Spleen (tissue), 11 donors: ENCODE data around the gene GUCD1. TPM values are rescaled to one million over a fixed set of nuclear protein-coding genes. Genes with fewer than 3 reads are reported as not detected.

Experiments used
- DNase-seq: peaks from one replicate; pipeline ENCODE4 v3.0.0-alpha.2; 2020
- H3K27ac ChIP-seq, 8 donors: fragments of 200-600 bp; sonication (generic) in 7 of 8; 1 replicate in 4 of 8; 2 replicates in 4 of 8; pipeline versions ENCODE4 v1.5.0 to v1.8.0; 2016 to 2021; ENCODE audit warnings: inconsistent platforms in 4 of 8, mild to moderate bottlenecking in 4 of 8, moderate library complexity in 1 of 8
- H3K27me3 ChIP-seq, 7 donors: fragments of 200-600 bp; sonication (generic) in 6 of 7; replicated peaks in 1 of 7; 1 replicate in 4 of 7; 2 replicates in 3 of 7; pipeline versions ENCODE4 v1.5.0 to v1.8.0; 2016 to 2021; ENCODE audit warnings: inconsistent platforms in 3 of 7, mild to moderate bottlenecking in 1 of 7
- H3K36me3 ChIP-seq, 6 donors: fragments of 200-600 bp; sonication (generic) in 5 of 6; 1 replicate in 4 of 6; 2 replicates in 2 of 6; pipeline versions ENCODE4 v1.5.0 to v1.8.0; 2016 to 2021; ENCODE audit warnings: inconsistent platforms in 2 of 6
- H3K4me1 ChIP-seq, 6 donors: fragments of 200-600 bp; sonication (generic) in 5 of 6; 1 replicate in 3 of 6; 2 replicates in 3 of 6; pipeline versions ENCODE4 v1.5.0 to v1.8.0; 2016 to 2021; ENCODE audit warnings: inconsistent platforms in 3 of 6
- H3K4me3 ChIP-seq, 8 donors: fragments of 200-600 bp; sonication (generic) in 7 of 8; 1 replicate in 4 of 8; 2 replicates in 4 of 8; pipeline versions ENCODE4 v1.5.0 to v1.8.0; 2016 to 2021; ENCODE audit warnings: inconsistent platforms in 4 of 8, mild to moderate bottlenecking in 4 of 8, moderate library complexity in 2 of 8
- H3K9me3 ChIP-seq, 8 donors: fragments of 200-600 bp; sonication (generic) in 7 of 8; 1 replicate in 4 of 8; 2 replicates in 4 of 8; pipeline versions ENCODE4 v1.5.0 to v1.8.0; 2016 to 2021; ENCODE audit warnings: inconsistent platforms in 4 of 8
- CTCF ChIP-seq, 11 experiments: fragments of 200-600 bp in 7 of 11; fragments of 450-650 bp in 4 of 11; sonication (generic) in 4 of 11; IDR thresholded peaks in 8 of 11; conservative IDR thresholded peaks in 3 of 11; 1 replicate in 7 of 11; 2 replicates in 4 of 11; pipeline versions ENCODE4 v1.4.0 to v1.8.0; 2016 to 2021; ENCODE audit warnings: antibody characterized with exemption in 11 of 11, inconsistent platforms in 4 of 11, mild to moderate bottlenecking in 1 of 11
- POLR2A ChIP-seq, 3 donors: fragments of 450-650 bp; IDR thresholded peaks; one replicate each; pipeline ENCODE4 v1.5.1; 2017; ENCODE audit warnings: antibody characterized with exemption in 3 of 3, mild to moderate bottlenecking in 1 of 3
- POLR2AphosphoS5 ChIP-seq, 3 donors: sonication (generic); formaldehyde crosslinking; IDR thresholded peaks; one replicate each; pipeline ENCODE4 v1.5.1; 2017; ENCODE audit warnings: antibody characterized with exemption in 3 of 3
- WGBS, 5 donors: extraction: QIAGEN DNeasy Blood & Tissue Kit in 3 of 5; methylation state at CpG; one replicate each; pipeline versions ENCODE4 v1.1.5 to v1.1.7; 2013 to 2018; 5-methylcytosine and 5-hydroxymethylcytosine counted together
- intact Hi-C: fragments of 100-400 bp; cut with DNase I; formaldehyde crosslinking; loops from one replicate; pipeline ENCODE4 v1.15.0; 2023; ENCODE audit warnings: low total_unique reads
- polyA plus RNA-seq, 3 donors: library from polyadenylated mRNA; stranded (reverse); fragments of 200-250 nt; gene quantifications; one replicate each; pipeline ENCODE4 v1.2.1, GENCODE V29; 2013
- total RNA-seq, 7 donors: library from RNA; depleted of rRNA in 3 of 7; stranded (reverse); fragments of >200 nt in 3 of 7; fragmentation: NEBNext Ultra II Directional in 4 of 7; extraction: Animal tissue kit (Norgen Biotek cat#: 25700) in 4 of 7; gene quantifications; one replicate each; pipeline versions ENCODE4 v1.1.0 to v1.2.1, GENCODE V29; 2016 to 2021
- donor health status: healthy with polysubstance abuse.
- donor health status: DM: no; HTN: no; CAD: no; lungs with moderate emphysema.
- donor health status: DM: no; HTN: no; CAD: no.
- donor health status: Bipolar disorder and iron deficiency.
- donor health status: healthy.
- donor health status: DM: no; HTN: no; CAD: no.
- donor health status: DM: yes; HTN: yes; CAD: no.

Gene GUCD1
- total and polyA plus RNA-seq, 10 donors = 82.6 to 162 (median 106) TPM

DNA sequence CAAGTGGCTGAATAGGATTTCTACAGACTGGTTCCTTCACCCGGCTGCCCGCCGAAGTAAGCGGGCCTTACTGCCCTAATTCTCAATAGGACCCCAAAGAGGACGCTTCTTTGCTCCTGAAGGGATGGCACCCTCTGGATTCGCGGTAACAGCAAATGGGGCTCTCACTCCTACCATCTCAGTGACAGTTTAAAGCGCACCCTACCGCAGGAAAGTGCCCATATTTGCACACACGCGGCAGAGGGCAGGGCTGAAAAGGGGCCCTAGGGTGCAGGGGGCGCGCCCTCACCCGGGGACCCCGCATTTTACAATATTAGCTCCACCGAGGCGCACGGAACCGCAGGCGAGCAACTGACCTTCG is 60.8 kb downstream of the GUCD1 start:
- Histone ChIP-seq H3K4me1 (peaks cover 0 to 38% (median 10%) of the 10 kb centered on the region in 6 donors), H3K9me3 (no peaks in the 10 kb centered on the region), H3K27me3 (peaks cover 0 to 30% (median 17%) of the 10 kb centered on the region in 7 donors), H3K27ac (no peak overlapping the region), H3K36me3 (no peaks in the 10 kb centered on the region), H3K4me3 (peak overlapping the region in 1 of 8 donors; percentile 32)
- DNase-seq = no peak
- TF ChIP-seq CTCF (IDR thresholded peaks at IDR 0.05 in 8 of 11, conservative IDR thresholded peaks at IDR 0.05 in 3 of 11) (no peak), POLR2AphosphoS5 (IDR thresholded peaks at IDR 0.05) (no peak), POLR2A (IDR thresholded peaks at IDR 0.05) (no peak)
- WGBS, 5 donors = 65 to 82% (median 72%) methylated on average over 13 to 21 of the region's 21 CpGs
- intact Hi-C loops = no loop called here

GRCh38 chr22:24492391-24492790 is 62.5 kb downstream of the GUCD1 start:
- TF ChIP-seq POLR2A (IDR thresholded peaks at IDR 0.05) = no peak
- H3K27ac ChIP-seq = no peak overlapping the region
- H3K9me3 ChIP-seq = no peaks in the 10 kb centered on the region
- no peak for DNase-seq
- peaks cover 0 to 20% (median 7%) of the 10 kb centered on the region in 6 donors for H3K4me1 ChIP-seq
- intact Hi-C loops = no loop called here
- WGBS, 5 donors = 89 to 97% (median 94%) methylated on average over 3 of the region's 3 CpGs
- H3K27me3 ChIP-seq = peaks cover 0 to 30% (median 17%) of the 10 kb centered on the region in 7 donors
- no peak overlapping the region for H3K4me3 ChIP-seq
- H3K36me3 ChIP-seq = no peaks in the 10 kb centered on the region

Other genes with a start within 250 kb of the GUCD1 start
- gene ADORA2A, start 127.5 kb downstream of the GUCD1 start, total RNA-seq = 10 to 100 TPM; 15.8 to 31.1 (median 25.2) TPM
- gene ADORA2A, start 127.5 kb downstream of the GUCD1 start, polyA plus RNA-seq = 10 to 100 TPM in 2 of 3 donors, 1 to 10 TPM in 1; 8.3 to 14.8 (median 14.2) TPM
- 1 to 10 TPM in 6 of 7 donors, under 1 TPM in 1; 0.92 to 3.9 (median 2.0) TPM for gene UPB1, start 59.8 kb downstream of the GUCD1 start, total RNA-seq
- 1 to 10 TPM in 1 of 3 donors, under 1 TPM in 2; 0.38 to 1.5 (median 0.47) TPM for gene UPB1, start 59.8 kb downstream of the GUCD1 start, polyA plus RNA-seq
- gene SNRPD3, start 861 bp upstream of the GUCD1 start, total RNA-seq = 100 to 1,000 TPM in 2 of 7 donors, 10 to 100 TPM in 5; 52.0 to 142 (median 66.3) TPM
- gene SNRPD3, start 861 bp upstream of the GUCD1 start, polyA plus RNA-seq = 100 to 1,000 TPM in 2 of 3 donors, 10 to 100 TPM in 1; 89.8 to 113 (median 113) TPM
- 1 to 10 TPM; 2.9 to 6.6 (median 5.3) TPM for gene LRRC75B, start 37.9 kb upstream of the GUCD1 start, total RNA-seq
- 1 to 10 TPM; 3.4 to 6.7 (median 6.4) TPM for gene LRRC75B, start 37.9 kb upstream of the GUCD1 start, polyA plus RNA-seq
- 10 to 100 TPM; 11.3 to 22.9 (median 18.4) TPM for gene GGT1, start 48.1 kb upstream of the GUCD1 start, total RNA-seq
- 10 to 100 TPM; 10.9 to 27.2 (median 15.1) TPM for gene GGT1, start 48.1 kb upstream of the GUCD1 start, polyA plus RNA-seq
- gene PIWIL3, start 219.6 kb upstream of the GUCD1 start, total RNA-seq = not detected
- gene PIWIL3, start 219.6 kb upstream of the GUCD1 start, polyA plus RNA-seq = not detected